ENCODE measurements around the gene NSMCE3. TPM values are rescaled to one million over a fixed set of nuclear protein-coding genes. Genes with fewer than 3 reads are reported as not detected.

Gene NSMCE3
- total RNA-seq, 1 donor from 2014 or later: 16.1 TPM

GRCh38 chr15:29311696-29312095, 42.1 kb upstream of the NSMCE3 start:
- peaks cover 4% of the 10 kb centered on the region for H3K9me3 Mint-ChIP-seq
- Histone ChIP-seq H3K4me3 (no peak overlapping the region), H3K9me3 (ENCODE audit: low read depth) (no peaks in the 10 kb centered on the region), H3K9ac (no peak overlapping the region), H3K36me3 (no peaks in the 10 kb centered on the region), H4K20me1 (ENCODE audit: low read depth) (no peaks in the 10 kb centered on the region), H3K4me1 (no peaks in the 10 kb centered on the region), H3K4me2 (no peak overlapping the region), H3K27me3 (no peaks in the 10 kb centered on the region), H2AFZ (replicated peaks) (no peak overlapping the region), H3K79me2 (ENCODE audit: low read depth) (no peaks in the 10 kb centered on the region), H3K27ac (no peak overlapping the region), H3F3A (ENCODE audit: low read depth) (no peaks in the 10 kb centered on the region)
- H3K36me3 Mint-ChIP-seq: peaks cover 3% of the 10 kb centered on the region
- no peak overlapping the region for H3K4me3 Mint-ChIP-seq
- H3K27ac Mint-ChIP-seq: no peak overlapping the region
- H3K4me1 Mint-ChIP-seq: peaks cover 27% of the 10 kb centered on the region
- TF ChIP-seq CTCF (IDR thresholded peaks at IDR 0.05) (no peak), EZH2 (IDR thresholded peaks at IDR 0.05) (no peak), EZH2phosphoT487 (IDR thresholded peaks at IDR 0.05) (no peak)
- H3K27me3 Mint-ChIP-seq (ENCODE audit: insufficient read depth, low read depth): peaks cover 7% of the 10 kb centered on the region
- DNase-seq (ENCODE audit: low spot score): no peak

GRCh38 chr15:29309139-29309538, 39.5 kb upstream of the NSMCE3 start:
- Histone ChIP-seq H3K79me2 (ENCODE audit: low read depth) (no peaks in the 10 kb centered on the region), H2AFZ (replicated peaks) (no peak overlapping the region), H3K27me3 (no peaks in the 10 kb centered on the region), H3K4me3 (no peak overlapping the region), H3K9ac (no peak overlapping the region), H3K36me3 (no peaks in the 10 kb centered on the region), H4K20me1 (ENCODE audit: low read depth) (no peaks in the 10 kb centered on the region), H3K9me3 (ENCODE audit: low read depth) (no peaks in the 10 kb centered on the region), H3K27ac (no peak overlapping the region), H3K4me1 (no peaks in the 10 kb centered on the region), H3F3A (ENCODE audit: low read depth) (no peaks in the 10 kb centered on the region), H3K4me2 (no peak overlapping the region)
- Mint-ChIP-seq H3K27ac (no peak overlapping the region), H3K9me3 (peaks cover 4% of the 10 kb centered on the region), H3K4me3 (no peak overlapping the region), H3K4me1 (peaks cover 27% of the 10 kb centered on the region), H3K27me3 (ENCODE audit: insufficient read depth, low read depth) (peaks cover 7% of the 10 kb centered on the region), H3K36me3 (peaks cover 3% of the 10 kb centered on the region)
- DNase-seq (ENCODE audit: low spot score): no peak
- TF ChIP-seq EZH2 (IDR thresholded peaks at IDR 0.05) (no peak), EZH2phosphoT487 (IDR thresholded peaks at IDR 0.05) (no peak), CTCF (IDR thresholded peaks at IDR 0.05) (no peak)

- H3K4me1 Mint-ChIP-seq: peaks cover 27% of the 10 kb centered on the region
- TF ChIP-seq EZH2phosphoT487 (IDR thresholded peaks at IDR 0.05) (no peak), CTCF (IDR thresholded peaks at IDR 0.05) (no peak), EZH2 (IDR thresholded peaks at IDR 0.05) (no peak)
- no peak overlapping the region for H3K4me2 ChIP-seq
Observed at GRCh38 chr15:29308299-29308698, 38.7 kb upstream of the NSMCE3 start.

More at GRCh38 chr15:29308299-29308698, 38.7 kb upstream of the NSMCE3 start:
- Histone ChIP-seq H3K9me3 (ENCODE audit: low read depth) (no peaks in the 10 kb centered on the region), H2AFZ (replicated peaks) (no peak overlapping the region), H3K36me3 (no peaks in the 10 kb centered on the region), H3K27me3 (no peaks in the 10 kb centered on the region), H4K20me1 (ENCODE audit: low read depth) (no peaks in the 10 kb centered on the region), H3F3A (ENCODE audit: low read depth) (no peaks in the 10 kb centered on the region), H3K79me2 (ENCODE audit: low read depth) (no peaks in the 10 kb centered on the region), H3K9ac (no peak overlapping the region), H3K4me3 (no peak overlapping the region), H3K4me1 (no peaks in the 10 kb centered on the region), H3K27ac (no peak overlapping the region)
- peaks cover 7% of the 10 kb centered on the region for H3K27me3 Mint-ChIP-seq (ENCODE audit: insufficient read depth, low read depth)
- DNase-seq (ENCODE audit: low spot score): no peak
- H3K27ac Mint-ChIP-seq: no peak overlapping the region
- peaks cover 3% of the 10 kb centered on the region for H3K36me3 Mint-ChIP-seq
- H3K9me3 Mint-ChIP-seq: peaks cover 4% of the 10 kb centered on the region
- H3K4me3 Mint-ChIP-seq: no peak overlapping the region

All from neural progenitor cell (in vitro differentiated cells).